ENCODE results near the gene LSM14A. TPM values are rescaled to one million over a fixed set of nuclear protein-coding genes. Genes with fewer than 3 reads are reported as not detected.
A peak's percentile ranks its signal among the peaks of the same experiment; 100 is the strongest.
"Not testable (repeated sequence)": the region's sequence is repeated elsewhere in the genome, so short reads cannot be mapped to it uniquely, and the experiment has no call there.

LSM14A gene
- total RNA-seq, 1 donor from 2014 or later = 107 TPM

DNA sequence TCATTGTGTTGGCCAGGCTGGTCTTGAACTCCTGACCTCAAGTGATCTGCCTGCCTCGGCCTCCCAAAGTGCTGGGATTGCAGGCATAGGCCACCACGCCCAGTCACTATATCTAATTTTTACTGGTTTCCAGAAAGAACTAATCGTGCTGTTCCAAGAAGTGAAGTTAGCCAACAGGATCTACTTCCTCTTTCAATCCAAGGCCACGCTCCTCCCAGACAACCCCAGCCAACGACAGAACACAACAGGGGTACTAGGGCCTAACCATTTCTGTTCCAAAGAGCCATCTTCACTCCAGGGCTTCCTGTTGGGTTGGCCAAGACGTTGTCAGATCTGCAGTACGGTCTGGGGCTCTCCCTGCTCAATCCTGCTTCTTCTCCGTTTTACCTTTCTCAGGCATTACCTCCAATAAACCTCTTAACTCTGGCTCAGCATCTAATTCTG, 7.0 kb upstream of the LSM14A start:
- H3K9me3 ChIP-seq = no peaks in the 10 kb centered on the region
- H3K27ac ChIP-seq = no peak overlapping the region
- intact Hi-C loops (cut with DNase I) = no loop called here
- H3K4me1 ChIP-seq = no peaks in the 10 kb centered on the region
- H3K4me3 ChIP-seq = no peak overlapping the region
- TF ChIP-seq, protein P1, sequence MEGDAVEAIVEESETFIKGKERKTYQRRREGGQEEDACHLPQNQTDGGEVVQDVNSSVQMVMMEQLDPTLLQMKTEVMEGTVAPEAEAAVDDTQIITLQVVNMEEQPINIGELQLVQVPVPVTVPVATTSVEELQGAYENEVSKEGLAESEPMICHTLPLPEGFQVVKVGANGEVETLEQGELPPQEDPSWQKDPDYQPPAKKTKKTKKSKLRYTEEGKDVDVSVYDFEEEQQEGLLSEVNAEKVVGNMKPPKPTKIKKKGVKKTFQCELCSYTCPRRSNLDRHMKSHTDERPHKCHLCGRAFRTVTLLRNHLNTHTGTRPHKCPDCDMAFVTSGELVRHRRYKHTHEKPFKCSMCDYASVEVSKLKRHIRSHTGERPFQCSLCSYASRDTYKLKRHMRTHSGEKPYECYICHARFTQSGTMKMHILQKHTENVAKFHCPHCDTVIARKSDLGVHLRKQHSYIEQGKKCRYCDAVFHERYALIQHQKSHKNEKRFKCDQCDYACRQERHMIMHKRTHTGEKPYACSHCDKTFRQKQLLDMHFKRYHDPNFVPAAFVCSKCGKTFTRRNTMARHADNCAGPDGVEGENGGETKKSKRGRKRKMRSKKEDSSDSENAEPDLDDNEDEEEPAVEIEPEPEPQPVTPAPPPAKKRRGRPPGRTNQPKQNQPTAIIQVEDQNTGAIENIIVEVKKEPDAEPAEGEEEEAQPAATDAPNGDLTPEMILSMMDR (IDR thresholded peaks at IDR 0.05) = no peak
- no peaks in the 10 kb centered on the region for H3K27me3 ChIP-seq
- DNase-seq (ENCODE audit: low spot score in 2 of 2) = no peak
- H3K36me3 ChIP-seq = no peaks in the 10 kb centered on the region

DNA sequence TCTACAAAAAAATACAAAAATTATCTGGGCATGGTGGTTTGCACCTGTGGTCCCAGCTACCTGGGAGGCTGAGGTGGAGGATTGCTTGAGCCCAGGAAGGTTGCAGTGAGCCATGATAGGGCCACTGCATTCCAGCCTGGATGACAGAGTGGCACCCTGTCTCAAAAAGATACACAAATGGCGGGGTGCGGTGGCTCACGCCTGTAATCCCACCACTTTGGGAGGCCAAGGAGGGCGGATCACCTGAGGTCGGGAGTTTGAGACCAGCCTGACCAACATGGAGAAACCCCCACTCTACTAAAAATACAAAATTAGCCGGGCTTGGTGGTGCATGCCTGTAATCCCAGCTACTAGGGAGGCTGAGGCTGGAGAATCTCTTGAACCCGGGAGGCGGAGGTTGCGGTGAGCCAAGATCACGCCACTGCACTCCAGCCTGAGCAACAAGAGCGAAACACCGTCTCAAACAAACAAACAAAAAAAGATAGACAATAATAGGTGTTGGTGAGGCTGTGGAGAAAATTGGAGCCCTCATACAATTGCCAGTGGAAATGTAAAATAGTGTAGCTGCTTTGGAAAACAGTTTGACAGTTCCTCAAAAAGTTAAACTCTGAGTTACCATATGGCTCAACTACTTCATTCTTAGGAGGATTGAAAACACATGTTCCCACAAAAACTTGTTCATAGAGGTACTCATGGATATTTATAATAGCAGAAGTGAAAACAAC, 2.7 kb upstream of the LSM14A start:
- H3K9me3 ChIP-seq; H3K27me3 ChIP-seq; H3K27ac ChIP-seq; H3K4me3 ChIP-seq; DNase-seq (ENCODE audit: low spot score in 2 of 2); H3K36me3 ChIP-seq: not testable (repeated sequence)
- peaks cover 6 to 15% of the 10 kb centered on the region in 2 donors for H3K4me1 ChIP-seq
- intact Hi-C loops (cut with DNase I) = loop anchor here (5.0 to 10.0 kb wide), 3 partner anchors 53 to 315 kb away; partner anchors contain the start of gene WTIP

DNA sequence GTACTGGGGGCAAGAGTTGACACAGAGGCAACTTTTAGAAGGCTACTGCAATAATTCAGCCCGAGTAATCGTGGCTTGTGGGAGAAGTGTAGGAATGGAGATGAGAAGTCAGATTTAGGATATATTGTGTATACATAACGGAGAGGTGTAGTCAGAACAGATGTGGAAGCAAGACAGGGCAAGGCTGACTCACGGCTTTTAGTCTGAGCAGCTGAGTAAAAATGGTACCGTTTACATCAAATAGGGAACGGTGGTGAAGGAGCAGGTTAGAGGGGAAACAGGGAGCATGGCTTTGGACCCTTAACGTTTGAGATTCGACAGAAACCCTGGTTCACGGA, 796 bp upstream of the LSM14A start:
- TF ChIP-seq, protein P1 (IDR thresholded peaks at IDR 0.05) = no peak
- peaks cover 6 to 33% of the 10 kb centered on the region in 2 donors for H3K4me1 ChIP-seq
- peak overlapping the region; percentile 91 to 98 for H3K4me3 ChIP-seq
- H3K9me3 ChIP-seq = no peaks in the 10 kb centered on the region
- H3K27me3 ChIP-seq = no peaks in the 10 kb centered on the region
- peak overlapping the region; percentile 99 for H3K27ac ChIP-seq
- no peak for DNase-seq (ENCODE audit: low spot score in 2 of 2)
- intact Hi-C loops (cut with DNase I) = loop anchor here (5.0 to 10.0 kb wide), 3 partner anchors 51 to 313 kb away; partner anchors contain the start of gene WTIP
- H3K36me3 ChIP-seq = no peaks in the 10 kb centered on the region

DNA sequence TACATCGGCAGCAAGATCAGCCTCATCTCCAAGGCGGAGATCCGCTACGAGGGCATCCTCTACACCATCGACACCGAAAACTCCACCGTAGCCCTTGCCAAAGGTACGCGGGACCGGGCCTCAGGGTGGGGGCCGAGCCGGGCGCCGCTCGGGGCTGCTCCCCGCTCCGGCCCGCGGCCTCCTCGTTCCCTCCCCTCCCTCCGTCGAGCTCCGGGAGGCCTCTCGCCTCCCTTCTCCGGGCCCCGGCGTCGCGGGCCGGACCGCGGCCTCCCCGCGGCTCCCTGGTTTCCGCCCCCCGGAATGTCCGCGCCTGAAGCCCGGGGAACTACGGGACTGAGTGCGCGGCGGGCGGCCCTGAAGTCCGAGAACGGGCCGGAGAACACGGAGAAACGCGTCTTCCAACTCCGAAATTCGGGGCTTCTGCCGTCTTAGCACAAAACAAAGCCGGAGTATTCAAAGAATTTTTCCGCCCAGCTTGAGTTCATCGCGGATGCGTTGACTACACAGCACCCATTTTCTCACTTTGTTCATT, 423 bp downstream of the LSM14A start:
- DNase-seq (ENCODE audit: low spot score in 2 of 2) = no peak
- TF ChIP-seq, protein P1 (IDR thresholded peaks at IDR 0.05) = no peak
- intact Hi-C loops (cut with DNase I) = loop anchor here (2.0 to 10.0 kb wide), 5 partner anchors 38 to 652 kb away; partner anchors contain the start of genes PEPD and WTIP

DNA sequence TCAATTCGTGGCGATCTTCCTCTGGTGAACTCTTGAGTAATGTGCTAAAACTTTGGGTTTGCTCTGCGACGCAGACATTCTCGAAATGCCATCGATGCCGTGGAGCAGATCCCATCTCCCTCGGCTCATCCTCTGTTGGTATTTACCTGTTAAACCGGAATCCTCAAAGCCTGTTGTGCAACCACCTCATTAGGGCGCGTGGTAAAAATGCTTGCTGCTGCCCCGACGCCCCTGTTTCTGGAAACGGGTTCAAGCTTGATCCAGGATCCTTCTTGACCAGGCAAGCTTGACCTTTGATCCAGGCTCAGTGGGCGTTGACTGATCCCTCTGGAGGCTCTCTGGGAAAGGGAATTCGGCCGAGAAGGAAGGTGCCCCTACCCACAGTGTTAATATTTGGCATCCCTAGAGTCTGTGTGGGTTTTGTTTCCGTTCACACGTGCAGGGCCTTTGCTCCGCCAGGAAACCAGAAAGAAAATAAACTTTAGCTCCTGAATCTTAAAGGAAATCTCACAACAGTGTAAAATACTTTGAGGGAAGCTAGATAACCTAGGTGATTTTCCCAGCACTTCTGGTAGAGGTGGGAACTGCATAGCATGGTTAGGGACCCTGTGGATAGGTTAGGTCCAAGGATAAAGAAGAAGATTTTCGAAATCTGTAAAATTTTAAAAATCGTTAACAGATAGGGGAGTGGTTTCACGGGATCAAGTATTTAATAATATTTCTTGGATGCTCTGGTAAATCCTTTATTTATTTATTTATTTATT, 1.1 kb downstream of the LSM14A start:
- no peak for DNase-seq (ENCODE audit: low spot score in 2 of 2)

More for the DNA sequence above, 423 bp downstream of the LSM14A start:
- Histone ChIP-seq H3K4me3 (peak overlapping the region; percentile 91 to 98), H3K4me1 (peaks cover 6 to 44% of the 10 kb centered on the region in 2 donors), H3K27me3 (no peaks in the 10 kb centered on the region), H3K36me3 (no peaks in the 10 kb centered on the region), H3K27ac (peak overlapping the region; percentile 99), H3K9me3 (no peaks in the 10 kb centered on the region)

DNA sequence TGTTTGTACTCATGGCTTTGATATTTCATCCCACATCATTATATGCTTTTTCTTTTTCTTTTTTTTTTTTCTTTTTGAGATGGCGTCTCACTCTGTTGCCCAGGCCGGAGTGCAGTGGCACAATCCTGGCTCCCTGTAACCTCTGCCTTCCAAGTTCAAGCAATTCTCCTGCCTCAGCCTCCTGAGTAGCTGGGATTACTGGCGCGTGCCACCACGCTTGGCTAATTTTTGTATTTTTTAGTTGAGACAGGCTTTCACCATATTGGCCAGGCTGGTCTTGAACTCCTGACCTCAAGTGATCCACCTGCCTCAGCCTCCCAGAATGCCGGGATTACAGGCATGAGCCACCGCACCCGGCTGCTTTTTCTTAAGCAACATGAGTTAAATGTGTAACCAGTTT, 2.9 kb downstream of the LSM14A start:
- peaks cover 18 to 61% of the 10 kb centered on the region in 2 donors for H3K4me1 ChIP-seq
- not testable (repeated sequence) for H3K9me3 ChIP-seq; H3K36me3 ChIP-seq; H3K27me3 ChIP-seq; DNase-seq (ENCODE audit: low spot score in 2 of 2)
- peak overlapping the region in 1 of 2 donors; percentile 99 for H3K27ac ChIP-seq
- intact Hi-C loops (cut with DNase I) = loop anchor here (10.0 kb wide), 1 partner anchor 310 kb away; the partner anchor contains the start of gene WTIP
- peak overlapping the region; percentile 91 to 98 for H3K4me3 ChIP-seq

More for the DNA sequence above, 1.1 kb downstream of the LSM14A start:
- Histone ChIP-seq H3K9me3 (no peaks in the 10 kb centered on the region), H3K27ac (peak overlapping the region; percentile 99), H3K4me1 (peaks cover 6 to 47% of the 10 kb centered on the region in 2 donors), H3K36me3 (no peaks in the 10 kb centered on the region), H3K27me3 (no peaks in the 10 kb centered on the region), H3K4me3 (peak overlapping the region; percentile 91 to 98)
- TF ChIP-seq, protein P1 (IDR thresholded peaks at IDR 0.05) = no peak
- intact Hi-C loops (cut with DNase I) = loop anchor here (2.0 to 10.0 kb wide), 5 partner anchors 39 to 653 kb away; partner anchors contain the start of genes PEPD and WTIP

Data from ascending aorta (tissue), 2 donors.